GM12874 (cell line): Measurements from ENCODE around the gene PCP4L1.

Experiments
- TF ChIP-seq, protein P1 (sequence below): IDR thresholded peaks from 2 replicates; pipeline ENCODE4 v1.5.1; 2011; ENCODE audit warnings: low read depth, mild to moderate bottlenecking, control low read depth, low read length, moderate library complexity; ENCODE audit not compliant: insufficient read depth

Gene PCP4L1

DNA sequence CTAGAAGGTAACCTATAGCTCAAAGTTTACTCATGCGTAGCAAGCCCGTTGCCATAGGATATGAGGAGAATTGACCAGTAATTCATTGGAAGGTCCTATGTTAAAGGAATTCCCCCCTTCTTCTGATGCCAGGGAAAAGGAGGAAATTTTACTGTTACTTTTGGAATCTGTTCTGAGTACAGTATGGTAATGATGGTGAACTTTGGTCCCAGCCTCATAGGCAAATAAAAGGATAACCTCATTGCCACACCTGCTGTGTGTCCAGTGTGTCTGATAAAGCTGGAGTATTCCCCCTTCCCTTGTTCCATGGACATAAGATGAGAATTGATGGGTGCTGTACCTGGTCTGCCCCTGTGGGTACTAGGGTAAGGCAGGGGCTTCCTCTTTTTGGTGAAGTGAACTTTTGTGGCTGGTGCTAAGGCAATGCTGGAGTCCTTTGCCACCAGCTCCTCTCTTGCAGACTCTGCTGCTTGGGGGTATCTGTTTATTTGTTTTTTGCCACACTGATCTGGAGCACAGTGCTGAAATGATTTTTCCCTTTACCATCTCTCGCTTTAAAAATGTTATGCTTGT, 29.0 kb downstream of the PCP4L1 start:
- TF ChIP-seq, protein P1, sequence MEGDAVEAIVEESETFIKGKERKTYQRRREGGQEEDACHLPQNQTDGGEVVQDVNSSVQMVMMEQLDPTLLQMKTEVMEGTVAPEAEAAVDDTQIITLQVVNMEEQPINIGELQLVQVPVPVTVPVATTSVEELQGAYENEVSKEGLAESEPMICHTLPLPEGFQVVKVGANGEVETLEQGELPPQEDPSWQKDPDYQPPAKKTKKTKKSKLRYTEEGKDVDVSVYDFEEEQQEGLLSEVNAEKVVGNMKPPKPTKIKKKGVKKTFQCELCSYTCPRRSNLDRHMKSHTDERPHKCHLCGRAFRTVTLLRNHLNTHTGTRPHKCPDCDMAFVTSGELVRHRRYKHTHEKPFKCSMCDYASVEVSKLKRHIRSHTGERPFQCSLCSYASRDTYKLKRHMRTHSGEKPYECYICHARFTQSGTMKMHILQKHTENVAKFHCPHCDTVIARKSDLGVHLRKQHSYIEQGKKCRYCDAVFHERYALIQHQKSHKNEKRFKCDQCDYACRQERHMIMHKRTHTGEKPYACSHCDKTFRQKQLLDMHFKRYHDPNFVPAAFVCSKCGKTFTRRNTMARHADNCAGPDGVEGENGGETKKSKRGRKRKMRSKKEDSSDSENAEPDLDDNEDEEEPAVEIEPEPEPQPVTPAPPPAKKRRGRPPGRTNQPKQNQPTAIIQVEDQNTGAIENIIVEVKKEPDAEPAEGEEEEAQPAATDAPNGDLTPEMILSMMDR, result no peak

DNA sequence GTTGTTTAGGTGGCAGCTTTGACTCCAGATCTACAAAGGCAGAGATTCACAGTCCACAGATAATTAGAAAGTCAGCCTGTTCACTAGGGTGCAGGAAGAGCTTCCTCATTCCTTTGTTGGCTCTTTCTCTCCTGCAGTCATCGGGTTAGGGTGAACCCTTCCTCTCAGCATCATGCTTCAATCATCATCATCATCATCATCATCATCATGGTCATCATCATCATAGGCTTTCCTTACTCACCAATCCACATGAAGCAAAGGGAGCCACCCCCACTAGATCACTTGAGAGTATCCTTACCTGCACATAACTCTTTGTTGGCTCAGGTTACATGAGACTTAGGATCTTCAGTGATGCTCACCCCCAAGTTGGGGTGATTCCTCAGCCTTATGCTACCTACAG, 32.2 kb downstream of the PCP4L1 start:
- TF ChIP-seq, protein P1, result no peak

DNA sequence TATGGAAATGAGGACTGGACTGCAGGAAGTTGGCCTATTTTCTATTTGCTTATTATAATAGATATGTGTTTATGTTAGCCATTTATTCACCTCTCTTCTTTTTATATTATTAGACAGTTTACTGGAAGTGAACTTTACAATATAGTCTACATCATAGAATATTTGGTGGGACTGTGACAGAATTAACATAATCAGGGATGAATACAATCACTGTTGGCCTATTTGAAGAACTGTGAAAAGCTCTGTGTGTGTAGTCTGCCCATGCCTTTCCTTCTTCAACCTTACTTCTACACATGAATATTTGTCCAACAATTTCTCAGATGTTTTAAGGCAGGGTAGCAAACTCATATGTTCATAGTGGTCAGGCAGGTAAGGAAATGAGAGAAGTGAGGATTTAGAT, 38.9 kb downstream of the PCP4L1 start:
- TF ChIP-seq, protein P1, result no peak

DNA sequence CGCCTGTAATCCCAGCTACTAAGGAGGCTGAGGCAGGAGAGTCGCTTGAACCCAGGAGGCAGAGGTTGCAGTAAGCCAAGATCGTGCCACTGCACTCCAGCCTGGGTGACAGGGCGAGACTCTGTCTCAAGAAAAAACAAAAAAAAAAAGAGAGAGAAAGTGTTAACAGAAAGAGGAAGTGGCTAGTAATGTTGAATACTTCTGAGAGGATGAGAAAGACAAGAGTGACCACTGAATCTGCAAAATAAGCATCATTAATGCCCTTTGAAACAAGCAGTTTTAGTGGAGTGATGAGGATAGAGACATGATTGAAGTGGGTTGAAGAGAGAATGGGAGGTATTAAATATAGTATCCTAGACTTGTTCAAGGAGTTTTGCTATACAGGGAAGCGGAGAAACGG, 39.6 kb downstream of the PCP4L1 start:
- TF ChIP-seq, protein P1, result no peak

DNA sequence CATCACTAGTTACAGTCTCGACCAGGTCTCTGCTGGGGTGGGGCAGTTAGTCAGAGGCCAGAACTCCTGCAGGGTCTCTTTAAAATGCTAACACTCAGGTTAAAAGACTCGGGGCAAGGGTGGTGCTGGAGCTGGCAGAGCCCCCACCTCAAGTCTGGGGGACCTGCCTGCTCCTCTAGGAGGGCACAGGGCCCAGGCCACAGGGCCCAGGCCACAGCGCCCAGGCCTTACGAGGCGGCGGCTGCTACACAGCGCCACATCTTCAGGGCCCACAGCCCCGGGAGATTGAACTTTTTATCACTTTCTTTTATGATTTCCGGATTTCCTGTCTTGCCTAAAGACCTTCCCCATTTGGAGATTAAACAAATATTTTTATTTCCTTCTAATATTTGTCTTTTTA, 40.8 kb downstream of the PCP4L1 start:
- TF ChIP-seq, protein P1, result no peak

DNA sequence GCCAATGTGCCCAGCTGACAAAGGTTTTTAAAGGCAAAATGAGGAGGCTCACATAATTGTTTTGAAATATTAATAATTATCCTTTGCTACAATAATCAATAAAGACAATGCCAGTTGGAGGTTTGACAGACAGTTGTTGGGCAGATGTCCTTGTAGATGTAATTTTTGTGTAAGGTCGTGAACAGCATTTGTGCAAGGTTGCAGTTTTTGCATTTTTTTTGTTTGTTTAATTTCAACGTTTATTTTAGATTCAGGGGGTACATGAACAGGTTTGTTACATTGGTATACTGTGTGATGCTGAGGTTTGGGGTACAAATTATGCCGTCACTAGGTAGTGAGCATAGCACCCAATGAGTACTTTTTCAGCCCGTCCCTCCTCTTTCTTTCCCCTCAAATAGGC, 41.9 kb downstream of the PCP4L1 start:
- TF ChIP-seq, protein P1, result no peak

DNA sequence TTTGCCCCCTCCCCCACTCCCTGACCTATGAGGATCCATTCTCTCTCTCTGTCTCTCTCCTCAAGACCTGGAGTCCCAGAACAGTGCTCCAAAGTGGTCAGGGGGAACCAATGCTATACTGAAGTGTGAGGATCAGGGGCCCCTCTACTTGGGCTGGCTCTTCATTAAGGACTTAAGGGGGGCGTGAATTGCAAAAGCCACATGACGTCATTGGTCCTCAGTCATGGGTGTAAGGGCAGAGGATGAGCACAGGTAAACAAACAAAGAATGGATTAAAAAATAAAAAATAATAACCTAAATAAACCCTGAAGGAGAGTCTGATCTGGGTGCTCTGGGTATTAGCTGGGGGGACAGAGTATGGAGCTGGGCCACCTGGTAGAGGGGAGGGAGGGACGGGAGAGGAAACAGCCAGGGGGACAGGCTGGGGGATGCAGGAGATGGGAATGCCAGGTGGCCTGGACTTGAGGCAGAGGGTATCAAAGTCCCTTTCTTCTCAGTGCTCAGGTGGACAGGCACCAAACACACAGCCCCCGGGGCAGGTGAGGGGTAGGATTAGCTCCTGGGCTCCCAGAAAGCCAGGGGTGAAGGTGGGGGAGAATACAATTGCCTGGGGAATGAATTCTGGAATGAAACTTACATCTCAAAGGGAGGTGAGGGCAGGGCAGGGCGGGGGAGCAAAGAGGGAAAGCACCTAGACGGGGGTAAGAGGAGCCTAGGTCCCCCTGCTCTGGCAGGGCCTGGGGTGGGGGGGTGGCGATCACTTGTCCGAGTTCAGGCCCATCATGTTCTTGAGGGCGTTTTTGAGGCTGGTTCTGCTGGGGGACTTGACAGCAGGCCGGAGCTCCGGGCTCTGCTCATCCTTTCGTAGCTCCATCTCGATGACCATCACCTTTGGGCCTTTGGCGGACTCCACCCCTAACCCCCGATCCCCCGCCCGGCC, 46.7 kb downstream of the PCP4L1 start:
- TF ChIP-seq, protein P1, result no peak
